NCI-H748 treated with DMSO at 0.1 percent for 48 hours (cell line): ENCODE measurements around the gene PIP5K1A.
A peak's percentile ranks its signal among the peaks of the same experiment; 100 is the strongest.
"Not testable (repeated sequence)": the region's sequence is repeated elsewhere in the genome, so short reads cannot be mapped to it uniquely, and the experiment has no call there.

Source experiments
- DNase-seq: peaks from one replicate; lab custom pipeline; 2025; lab: John Stamatoyannopoulos, UW

Gene PIP5K1A

GRCh38 chr1:151254217-151255213 lies 56.2 kb downstream of the PIP5K1A start, which contains the start of gene PSMD4:
TSS of gene PSMD4 (plus strand) at chr1:151254734. CDS start at chr1:151254783, 49 bp downstream.
- peak; percentile 96 for DNase-seq

GRCh38 chr1:151255381-151255780 lies 57.0 kb downstream of the PIP5K1A start:
- no peak for DNase-seq

- DNase-seq, result no peak
Measured at GRCh38 chr1:151259351-151259750, 61.0 kb downstream of the PIP5K1A start.

GRCh38 chr1:151265446-151266236 lies 67.3 kb downstream of the PIP5K1A start:
- no peak for DNase-seq

GRCh38 chr1:151266315-151266714 lies 68.0 kb downstream of the PIP5K1A start:
- no peak for DNase-seq

- DNase-seq, result no peak
Measured at GRCh38 chr1:151266821-151267220, 68.5 kb downstream of the PIP5K1A start.

GRCh38 chr1:151267760-151268159 lies 69.4 kb downstream of the PIP5K1A start:
- no peak for DNase-seq

- DNase-seq, result no peak
Measured at GRCh38 chr1:151273924-151274466, 75.6 kb downstream of the PIP5K1A start.

- DNase-seq, result not testable (repeated sequence)
Measured at GRCh38 chr1:151275341-151275740, 77.0 kb downstream of the PIP5K1A start.

GRCh38 chr1:151277249-151277648 lies 78.9 kb downstream of the PIP5K1A start:
- DNase-seq, result no peak

- peak; percentile 91 for DNase-seq
Measured at GRCh38 chr1:151281225-151281968, 83.0 kb downstream of the PIP5K1A start.

- DNase-seq, result peak; percentile 99
Measured at GRCh38 chr1:151281969-151282882, 83.9 kb downstream of the PIP5K1A start, which contains the start of gene ZNF687. TSS of gene ZNF687 (plus strand) at chr1:151282299. CDS start at chr1:151286292, 3,993 bp downstream.

GRCh38 chr1:151282883-151283725 lies 84.8 kb downstream of the PIP5K1A start:
- DNase-seq, result no peak

GRCh38 chr1:151284013-151284577 lies 85.7 kb downstream of the PIP5K1A start:
- no peak for DNase-seq

- DNase-seq, result no peak
Measured at GRCh38 chr1:151286619-151287340, 88.4 kb downstream of the PIP5K1A start.

GRCh38 chr1:151287341-151287699 lies 89.0 kb downstream of the PIP5K1A start:
- no peak for DNase-seq

GRCh38 chr1:151287767-151288500 lies 89.6 kb downstream of the PIP5K1A start:
- DNase-seq, result no peak

GRCh38 chr1:151288502-151288901 lies 90.2 kb downstream of the PIP5K1A start:
- DNase-seq, result no peak
